Adrenal gland (tissue), 5 donors: ENCODE data around the gene SLU7.
A peak's percentile ranks its signal among the peaks of the same experiment; 100 is the strongest.

Experiments
- POLR2A ChIP-seq, 2 donors: fragments of 450-650 bp; IDR thresholded peaks; one replicate each; pipeline ENCODE4 v1.6.1; 2017; ENCODE audit warnings: antibody characterized with exemption in 2 of 2, mild to moderate bottlenecking in 2 of 2, moderate library complexity in 1 of 2
- TF ChIP-seq, protein P1 (sequence below), 6 experiments: fragments of 450-650 bp in 4 of 6; fragments of 200-600 bp in 2 of 6; sonication (generic) in 1 of 6; IDR thresholded peaks; 1 replicate in 5 of 6; 2 replicates in 1 of 6; pipeline versions ENCODE4 v1.5.1 to v1.8.0; 2016 to 2021; ENCODE audit warnings: antibody characterized with exemption in 6 of 6, mild to moderate bottlenecking in 2 of 6, moderate library complexity in 1 of 6
- donor health status: DM: no; HTN: no; CAD: no.

DNA sequence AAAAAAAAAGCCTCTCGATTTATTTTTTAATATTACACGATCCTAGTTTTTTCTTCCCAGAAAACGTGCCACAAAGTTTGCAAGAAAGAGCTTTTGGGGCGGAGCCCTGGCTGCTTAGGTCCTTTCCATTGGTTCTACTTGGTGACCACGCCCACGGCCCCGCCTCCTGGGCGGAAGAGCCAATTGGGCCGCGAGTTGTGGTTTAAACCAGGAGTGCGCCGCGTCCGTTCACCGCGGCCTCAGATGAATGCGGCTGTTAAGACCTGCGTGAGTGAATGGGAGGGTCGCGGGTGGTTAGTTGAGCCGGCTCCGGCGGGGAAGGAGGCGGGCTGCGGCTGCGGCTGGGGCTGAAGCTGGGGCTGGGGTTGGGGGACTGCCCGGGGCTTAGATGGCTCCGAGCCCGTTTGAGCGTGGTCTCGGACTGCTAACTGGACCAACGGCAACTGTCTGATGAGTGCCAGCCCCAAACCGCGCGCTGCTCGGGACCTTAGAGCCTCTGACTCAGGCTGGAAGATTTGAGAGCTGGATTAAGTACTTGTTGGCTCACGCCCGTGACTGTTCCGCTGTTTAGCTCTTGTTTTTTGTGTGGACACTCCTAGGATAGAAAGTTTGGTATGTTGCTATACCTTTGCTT, 2.9 kb upstream of the SLU7 start, which contains the start of gene PTTG1:
- TF ChIP-seq, protein P1, sequence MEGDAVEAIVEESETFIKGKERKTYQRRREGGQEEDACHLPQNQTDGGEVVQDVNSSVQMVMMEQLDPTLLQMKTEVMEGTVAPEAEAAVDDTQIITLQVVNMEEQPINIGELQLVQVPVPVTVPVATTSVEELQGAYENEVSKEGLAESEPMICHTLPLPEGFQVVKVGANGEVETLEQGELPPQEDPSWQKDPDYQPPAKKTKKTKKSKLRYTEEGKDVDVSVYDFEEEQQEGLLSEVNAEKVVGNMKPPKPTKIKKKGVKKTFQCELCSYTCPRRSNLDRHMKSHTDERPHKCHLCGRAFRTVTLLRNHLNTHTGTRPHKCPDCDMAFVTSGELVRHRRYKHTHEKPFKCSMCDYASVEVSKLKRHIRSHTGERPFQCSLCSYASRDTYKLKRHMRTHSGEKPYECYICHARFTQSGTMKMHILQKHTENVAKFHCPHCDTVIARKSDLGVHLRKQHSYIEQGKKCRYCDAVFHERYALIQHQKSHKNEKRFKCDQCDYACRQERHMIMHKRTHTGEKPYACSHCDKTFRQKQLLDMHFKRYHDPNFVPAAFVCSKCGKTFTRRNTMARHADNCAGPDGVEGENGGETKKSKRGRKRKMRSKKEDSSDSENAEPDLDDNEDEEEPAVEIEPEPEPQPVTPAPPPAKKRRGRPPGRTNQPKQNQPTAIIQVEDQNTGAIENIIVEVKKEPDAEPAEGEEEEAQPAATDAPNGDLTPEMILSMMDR (IDR thresholded peaks at IDR 0.05), result no peak
- peak in 1 of 2 donors; percentile 71 for TF ChIP-seq POLR2A (IDR thresholded peaks at IDR 0.05)
